ENCODE results near the gene CEP350. TPM values are rescaled to one million over a fixed set of nuclear protein-coding genes. Genes with fewer than 3 reads are reported as not detected.

CEP350 gene
- total RNA-seq, 1 donor from 2014 or later: 36.6 TPM

DNA sequence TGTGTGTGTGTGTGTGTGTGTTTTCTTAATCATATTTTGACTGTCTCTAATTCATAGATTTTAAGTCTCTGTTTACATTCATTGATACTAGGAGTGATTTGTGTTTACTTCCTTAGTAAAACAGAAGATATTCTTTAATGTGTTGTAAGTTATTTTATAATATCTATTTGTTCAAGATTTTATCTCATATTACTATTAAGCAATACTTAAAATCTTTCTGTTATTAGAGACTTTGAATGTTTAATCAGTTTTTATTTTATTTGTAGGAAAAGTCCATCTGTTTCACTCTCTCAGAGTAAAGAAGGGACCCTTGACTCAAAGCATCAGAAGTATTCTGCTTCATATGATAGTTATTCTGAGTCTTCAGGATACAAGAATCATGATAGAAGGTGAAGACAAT, 89.2 kb downstream of the CEP350 start:
- DNase-seq (ENCODE audit: low spot score): no peak
- intact Hi-C loops (cut with DNase I): no loop called here

- intact Hi-C loops (cut with DNase I): no loop called here
- DNase-seq (ENCODE audit: low spot score): no peak
Measured at GRCh38 chr1:180046674-180047073, 92.1 kb downstream of the CEP350 start.

- intact Hi-C loops (cut with DNase I): no loop called here
- no peak for DNase-seq (ENCODE audit: low spot score)
Measured at GRCh38 chr1:180053594-180054567, 99.3 kb downstream of the CEP350 start.

GRCh38 chr1:180057883-180058396, 103.3 kb downstream of the CEP350 start:
- intact Hi-C loops (cut with DNase I): no loop called here
- DNase-seq (ENCODE audit: low spot score): no peak

GRCh38 chr1:180061019-180061418, 106.4 kb downstream of the CEP350 start:
- DNase-seq (ENCODE audit: low spot score): no peak
- intact Hi-C loops (cut with DNase I): no loop called here

- no peak for DNase-seq (ENCODE audit: low spot score)
- intact Hi-C loops (cut with DNase I): no loop called here
Measured at GRCh38 chr1:180062452-180062971, 107.9 kb downstream of the CEP350 start.

- no peak for DNase-seq (ENCODE audit: low spot score)
- intact Hi-C loops (cut with DNase I): no loop called here
Measured at GRCh38 chr1:180065408-180065807, 110.8 kb downstream of the CEP350 start.

- no peak for DNase-seq (ENCODE audit: low spot score)
- intact Hi-C loops (cut with DNase I): no loop called here
Measured at GRCh38 chr1:180066150-180066549, 111.5 kb downstream of the CEP350 start.

GRCh38 chr1:180070286-180070685, 115.7 kb downstream of the CEP350 start:
- intact Hi-C loops (cut with DNase I): no loop called here
- no peak for DNase-seq (ENCODE audit: low spot score)

GRCh38 chr1:180071759-180072158, 117.1 kb downstream of the CEP350 start:
- intact Hi-C loops (cut with DNase I): no loop called here
- no peak for DNase-seq (ENCODE audit: low spot score)

DNA sequence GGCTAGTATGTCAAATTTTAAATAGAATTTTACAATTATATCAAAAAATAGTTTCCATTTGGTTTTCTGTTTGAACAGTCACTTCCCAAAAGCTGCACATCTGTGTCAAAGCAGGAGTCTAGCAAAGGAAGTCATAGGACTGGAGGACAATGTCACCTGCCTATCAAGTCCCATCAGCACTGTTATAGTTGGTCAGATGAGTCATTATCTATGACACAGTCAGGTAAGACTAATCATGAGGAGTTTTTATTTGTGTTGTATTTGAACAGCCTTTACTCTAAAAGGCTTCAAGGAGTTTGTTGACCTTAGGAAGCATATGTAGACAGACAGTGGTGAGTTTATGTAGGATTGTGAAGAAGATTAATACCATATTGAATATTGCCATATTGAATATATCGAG, 125.8 kb downstream of the CEP350 start:
- no peak for DNase-seq (ENCODE audit: low spot score)
- intact Hi-C loops (cut with DNase I): no loop called here

DNA sequence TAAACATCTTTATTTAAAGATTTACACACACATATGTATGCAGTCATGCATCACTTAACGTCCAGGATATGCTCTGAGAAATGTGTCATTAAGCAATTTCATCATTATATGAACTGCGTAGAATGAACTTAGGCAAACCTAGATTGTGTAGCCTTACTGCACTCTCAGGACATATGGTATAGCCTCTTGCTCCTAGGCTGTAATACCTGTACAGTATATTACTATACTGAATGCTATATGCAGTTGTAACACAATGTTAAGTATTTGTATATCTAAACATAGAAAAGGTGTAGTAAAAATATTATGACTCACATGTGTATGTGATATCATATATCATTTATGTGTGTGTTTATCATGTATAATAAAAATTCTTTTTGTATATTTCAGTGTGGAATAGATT, 126.9 kb downstream of the CEP350 start:
- intact Hi-C loops (cut with DNase I): no loop called here
- no peak for DNase-seq (ENCODE audit: low spot score)

GRCh38 chr1:180083164-180083563, 128.6 kb downstream of the CEP350 start:
- intact Hi-C loops (cut with DNase I): no loop called here
- no peak for DNase-seq (ENCODE audit: low spot score)

- intact Hi-C loops (cut with DNase I): no loop called here
Measured at GRCh38 chr1:180084867-180085266, 130.3 kb downstream of the CEP350 start.

DNA sequence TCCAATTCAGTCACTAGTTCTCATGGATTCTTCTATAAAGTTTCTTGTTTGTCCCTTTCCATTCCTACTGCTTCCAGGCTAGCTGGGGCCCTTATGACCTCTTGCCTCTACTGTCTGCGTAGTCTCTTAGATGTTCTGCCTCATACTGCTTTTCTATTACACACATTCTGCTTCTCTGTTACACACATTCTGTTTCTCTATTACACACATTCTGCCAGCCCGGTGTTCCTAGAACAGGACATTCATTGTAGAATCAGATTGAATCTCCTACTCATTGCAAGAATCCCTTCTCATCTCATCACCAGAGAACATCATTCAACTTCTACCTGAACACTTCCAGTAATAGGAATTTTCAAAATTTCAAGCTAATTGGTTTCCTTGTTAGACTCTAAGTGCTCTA, 130.7 kb downstream of the CEP350 start:
- no peak for DNase-seq (ENCODE audit: low spot score)
- intact Hi-C loops (cut with DNase I): no loop called here

More at GRCh38 chr1:180084867-180085266, 130.3 kb downstream of the CEP350 start:
- no peak for DNase-seq (ENCODE audit: low spot score)

- DNase-seq (ENCODE audit: low spot score): no peak
- intact Hi-C loops (cut with DNase I): no loop called here
Measured at GRCh38 chr1:180092931-180093650, 138.5 kb downstream of the CEP350 start.

DNA sequence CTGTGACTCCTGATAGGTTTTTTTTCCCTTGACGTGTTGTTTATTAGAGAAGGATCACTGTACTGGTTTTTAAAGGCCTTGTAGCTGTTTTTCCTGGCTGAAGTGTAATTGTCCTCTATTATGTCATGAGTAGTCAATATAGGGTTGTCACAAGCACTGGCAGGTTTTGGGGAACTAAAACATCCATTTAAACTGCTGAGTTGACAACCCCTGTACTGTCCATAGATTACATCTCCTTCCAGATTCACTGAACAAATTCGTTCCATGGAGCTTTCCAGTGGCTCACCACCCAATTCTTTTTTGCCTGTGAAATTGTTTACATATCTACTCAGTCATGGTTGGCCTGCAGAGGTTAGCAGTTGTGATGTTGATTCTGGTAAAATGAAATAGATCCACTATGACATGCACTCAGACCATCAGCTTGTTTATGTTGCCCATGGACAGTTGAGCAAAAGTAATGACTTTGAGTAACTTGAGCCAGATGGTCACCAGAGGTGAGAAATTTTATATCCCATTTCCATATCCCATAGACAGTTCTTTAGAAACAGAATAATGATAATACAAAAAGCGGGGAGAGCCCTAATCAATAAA, 140.2 kb downstream of the CEP350 start:
- intact Hi-C loops (cut with DNase I): no loop called here
- no peak for DNase-seq (ENCODE audit: low spot score)

GRCh38 chr1:180096584-180097325, 142.1 kb downstream of the CEP350 start:
- intact Hi-C loops (cut with DNase I): no loop called here
- no peak for DNase-seq (ENCODE audit: low spot score)

DNA sequence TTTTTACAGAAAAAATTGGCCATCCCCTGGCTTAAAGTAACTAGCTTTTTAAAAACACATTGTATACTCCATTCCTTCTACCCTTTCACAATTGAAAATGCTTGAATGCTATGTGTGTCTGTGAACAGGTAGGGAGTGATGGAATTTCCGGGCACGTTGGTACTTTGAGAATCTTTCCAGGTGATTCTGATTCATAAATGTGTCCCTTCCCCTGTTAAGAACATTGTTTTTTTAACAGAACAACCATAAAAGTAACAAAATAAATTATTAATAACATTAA, 142.7 kb downstream of the CEP350 start:
- intact Hi-C loops (cut with DNase I): no loop called here
- no peak for DNase-seq (ENCODE audit: low spot score)

DNA sequence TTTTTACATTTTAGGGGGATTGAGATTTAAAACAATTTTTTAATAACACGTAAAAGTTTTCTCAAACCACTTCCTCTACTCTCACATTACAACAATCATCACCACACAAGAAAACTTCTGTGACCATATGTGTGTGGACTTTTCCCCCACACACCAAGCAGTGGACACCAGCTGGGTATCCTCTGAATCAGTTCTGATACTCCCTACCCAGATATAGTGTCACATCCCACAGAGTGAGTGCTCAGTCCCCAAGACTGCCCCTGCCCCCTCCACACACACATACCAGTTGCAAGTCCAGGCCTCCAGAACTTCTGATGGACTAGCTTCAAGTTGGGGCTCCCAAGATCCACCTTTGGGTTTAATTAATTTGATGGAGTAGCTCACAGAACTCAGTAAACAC, 146.8 kb downstream of the CEP350 start:
- DNase-seq (ENCODE audit: low spot score): no peak
- intact Hi-C loops (cut with DNase I): no loop called here
